ENCODE data around the gene GAS2L2.

The GAS2L2 gene

DNA sequence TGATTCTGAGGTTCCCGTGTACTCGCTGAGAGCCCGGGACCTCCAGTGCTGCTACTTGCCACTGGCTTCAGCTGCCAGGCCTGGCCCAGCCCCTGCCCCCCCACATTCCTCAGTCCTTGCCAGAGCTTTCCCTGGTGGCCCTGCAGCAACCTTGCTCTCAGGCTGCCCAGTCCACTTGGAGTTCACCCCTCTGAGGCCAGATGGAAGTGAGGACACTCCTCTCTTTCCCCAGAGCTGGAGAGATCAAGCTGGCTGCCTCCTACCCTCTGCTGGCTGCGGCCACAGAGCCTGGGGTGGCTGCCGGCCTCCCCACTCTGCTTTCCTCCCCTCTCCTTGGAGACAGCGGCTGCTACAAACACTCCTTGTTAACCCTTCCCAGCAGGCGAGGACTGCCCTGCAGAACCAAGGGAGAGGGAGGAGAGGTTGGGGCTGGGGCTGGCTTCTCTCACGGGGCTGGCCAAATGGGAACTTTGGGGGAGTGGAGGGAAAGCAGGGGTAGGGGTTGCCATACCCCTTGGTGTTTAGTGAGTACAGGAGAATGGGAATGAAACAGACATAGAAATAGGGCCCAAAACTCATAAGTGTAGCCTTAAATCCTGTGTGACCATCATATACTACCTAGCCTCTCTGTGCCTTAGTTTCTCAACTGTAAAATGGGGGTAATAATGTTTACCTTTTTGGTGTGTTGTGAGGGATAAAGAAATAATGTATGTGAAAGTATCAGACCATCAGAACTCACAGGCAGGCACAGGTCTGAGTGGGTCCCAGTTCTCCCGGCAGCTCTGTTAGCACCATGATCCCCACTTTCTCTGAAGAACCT lies at the start of gene GAS2L2:
GAS2L2 (minus strand) TSS at position 295 of the 820 bp plus-strand sequence. CDS start 389 bp downstream, outside the sequence.
- TF ChIP-seq, protein P1, sequence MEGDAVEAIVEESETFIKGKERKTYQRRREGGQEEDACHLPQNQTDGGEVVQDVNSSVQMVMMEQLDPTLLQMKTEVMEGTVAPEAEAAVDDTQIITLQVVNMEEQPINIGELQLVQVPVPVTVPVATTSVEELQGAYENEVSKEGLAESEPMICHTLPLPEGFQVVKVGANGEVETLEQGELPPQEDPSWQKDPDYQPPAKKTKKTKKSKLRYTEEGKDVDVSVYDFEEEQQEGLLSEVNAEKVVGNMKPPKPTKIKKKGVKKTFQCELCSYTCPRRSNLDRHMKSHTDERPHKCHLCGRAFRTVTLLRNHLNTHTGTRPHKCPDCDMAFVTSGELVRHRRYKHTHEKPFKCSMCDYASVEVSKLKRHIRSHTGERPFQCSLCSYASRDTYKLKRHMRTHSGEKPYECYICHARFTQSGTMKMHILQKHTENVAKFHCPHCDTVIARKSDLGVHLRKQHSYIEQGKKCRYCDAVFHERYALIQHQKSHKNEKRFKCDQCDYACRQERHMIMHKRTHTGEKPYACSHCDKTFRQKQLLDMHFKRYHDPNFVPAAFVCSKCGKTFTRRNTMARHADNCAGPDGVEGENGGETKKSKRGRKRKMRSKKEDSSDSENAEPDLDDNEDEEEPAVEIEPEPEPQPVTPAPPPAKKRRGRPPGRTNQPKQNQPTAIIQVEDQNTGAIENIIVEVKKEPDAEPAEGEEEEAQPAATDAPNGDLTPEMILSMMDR (IDR thresholded peaks at IDR 0.05; ENCODE audit: extremely low read depth, missing control alignments): no peak

DNA sequence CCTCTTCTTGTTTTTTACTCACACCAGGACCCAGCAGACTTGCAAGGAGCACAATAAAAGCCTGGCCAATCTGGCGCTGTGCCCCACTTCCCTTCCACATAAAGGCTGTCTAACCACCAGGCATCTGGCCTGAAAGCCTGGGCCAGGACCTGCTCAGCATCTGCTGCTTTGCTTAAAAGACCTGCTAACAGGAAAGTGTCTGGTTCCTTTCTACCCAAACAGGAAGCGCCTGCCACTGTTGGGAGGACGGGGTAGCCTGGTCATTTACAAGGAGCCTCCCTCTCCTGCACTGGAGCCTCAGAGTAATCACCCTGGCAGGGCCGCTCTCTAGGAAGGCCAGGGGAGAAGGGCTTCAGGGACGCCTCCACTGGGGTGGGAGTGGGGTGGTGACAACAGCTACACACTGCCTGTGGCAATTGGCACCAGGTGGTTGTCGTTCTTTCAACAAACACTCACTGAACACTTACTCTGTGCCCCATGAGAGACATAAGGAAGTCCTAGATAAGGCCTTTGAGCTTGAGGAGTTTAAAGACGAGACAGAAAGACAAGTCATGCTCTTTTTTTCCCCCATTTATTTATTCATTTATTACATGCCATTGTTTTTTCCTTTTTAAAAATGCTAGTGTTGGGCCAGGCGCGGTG lies 48.7 kb upstream of the GAS2L2 start:
- TF ChIP-seq, protein P1 (IDR thresholded peaks at IDR 0.05; ENCODE audit: extremely low read depth, missing control alignments): no peak
- no peak for DNase-seq (ENCODE audit: low spot score)

More for the DNA sequence above, at the start of gene GAS2L2:
- no peak for DNase-seq (ENCODE audit: low spot score)

GRCh38 chr17:35799942-35800341 lies 46.9 kb upstream of the GAS2L2 start:
- DNase-seq (ENCODE audit: low spot score): no peak
- TF ChIP-seq, protein P1 (IDR thresholded peaks at IDR 0.05; ENCODE audit: extremely low read depth, missing control alignments): no peak

DNA sequence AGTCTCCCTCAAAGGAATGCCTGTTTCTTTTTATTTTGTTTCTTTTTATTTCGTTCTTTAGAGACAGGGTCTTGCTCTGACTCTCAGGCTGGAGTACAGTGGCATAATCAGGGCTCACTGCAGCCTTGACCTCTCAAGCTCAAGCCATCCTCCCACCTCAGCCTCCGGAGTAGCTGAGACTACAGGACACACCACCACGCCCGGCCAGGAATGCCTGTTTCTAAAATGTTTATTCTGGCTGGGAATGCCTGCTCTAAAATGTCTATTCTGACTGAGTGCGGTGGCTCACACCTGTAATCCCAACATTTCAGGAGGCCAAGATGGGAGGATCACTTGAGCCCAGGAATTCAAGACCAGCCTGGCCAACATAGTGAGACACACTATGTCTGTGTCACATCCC lies 44.9 kb upstream of the GAS2L2 start:
- TF ChIP-seq, protein P1 (IDR thresholded peaks at IDR 0.05; ENCODE audit: extremely low read depth, missing control alignments): no peak
- DNase-seq (ENCODE audit: low spot score): no peak

- TF ChIP-seq, protein P1 (IDR thresholded peaks at IDR 0.05; ENCODE audit: extremely low read depth, missing control alignments): no peak
- peak; percentile 2 for DNase-seq (ENCODE audit: low spot score)
These were observed 44.3 kb upstream of the GAS2L2 start for GRCh38 chr17:35797370-35797769.

DNA sequence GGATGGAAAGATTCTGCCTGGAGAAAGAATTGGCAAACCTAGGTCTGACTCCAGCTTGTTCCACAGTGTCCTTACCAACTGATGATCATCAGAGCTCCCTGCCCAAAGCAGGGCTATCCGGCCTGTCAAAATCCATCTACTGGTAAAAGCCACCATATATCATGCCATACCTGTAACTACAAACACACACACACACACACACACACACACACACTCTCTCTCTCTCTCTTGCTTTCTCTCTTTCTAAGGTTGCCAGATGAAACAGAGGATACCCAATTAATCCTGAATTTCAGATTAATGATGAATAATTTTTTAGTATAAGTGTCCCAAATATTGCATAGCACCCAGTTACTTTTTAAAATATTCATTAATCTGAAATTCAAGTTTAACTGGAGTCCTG lies 43.9 kb upstream of the GAS2L2 start:
- DNase-seq (ENCODE audit: low spot score): peak; percentile 5
- TF ChIP-seq, protein P1 (IDR thresholded peaks at IDR 0.05; ENCODE audit: extremely low read depth, missing control alignments): no peak

DNA sequence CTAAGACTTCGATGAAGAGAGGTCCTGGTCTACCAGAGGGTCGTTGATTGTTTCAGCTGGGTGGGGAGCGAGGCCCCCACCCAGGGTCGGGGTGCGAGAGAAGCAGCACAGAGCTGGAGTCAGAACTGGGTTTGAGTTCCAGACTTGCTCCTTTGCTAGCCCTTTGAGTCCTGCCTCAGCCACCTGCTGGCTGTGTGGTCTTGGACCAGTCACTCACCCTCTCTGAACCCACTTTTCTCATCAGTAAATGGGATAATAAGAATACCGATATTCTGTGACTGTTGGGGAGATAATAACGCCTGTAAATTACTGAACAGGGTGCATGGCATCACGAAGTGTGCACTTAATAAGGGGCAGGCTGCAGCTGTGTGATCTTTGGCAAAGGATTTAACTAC lies 42.8 kb upstream of the GAS2L2 start:
- TF ChIP-seq, protein P1 (IDR thresholded peaks at IDR 0.05; ENCODE audit: extremely low read depth, missing control alignments): no peak
- no peak for DNase-seq (ENCODE audit: low spot score)

Measured in GM20000 (cell line).